Measurements from ENCODE around the gene MEX3C.

MEX3C gene

DNA sequence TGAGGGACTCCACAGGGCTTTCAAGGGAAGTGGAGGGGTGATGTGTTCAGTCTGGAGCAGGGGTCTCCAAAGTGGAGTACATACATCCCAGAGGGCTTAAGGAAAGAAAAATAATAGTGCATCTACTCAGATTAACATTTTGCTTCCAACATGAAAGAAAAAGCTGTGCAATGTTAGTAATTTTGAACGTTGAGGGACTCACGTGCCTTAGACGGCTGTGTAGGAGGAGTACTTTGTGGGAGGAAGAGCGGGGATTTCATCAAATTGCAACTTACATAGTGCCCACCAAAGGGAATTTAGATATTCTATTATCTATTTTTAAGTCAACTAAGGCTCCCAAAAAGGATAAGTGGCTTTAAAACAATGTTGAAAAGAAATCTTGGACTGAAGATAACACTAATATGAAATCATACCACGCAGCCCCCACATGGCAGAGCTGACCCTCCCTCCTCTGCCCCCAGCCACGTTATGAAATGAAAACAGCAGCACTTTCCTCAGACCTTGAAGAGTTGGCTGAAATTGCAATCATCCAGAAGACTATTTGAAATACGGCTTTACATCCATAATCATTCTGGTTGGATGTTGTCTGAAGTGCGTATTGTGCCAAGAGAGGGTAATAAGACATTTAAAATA is 42.9 kb downstream of the MEX3C start:
- H3K27ac ChIP-seq = no peak overlapping the region
- TF ChIP-seq ZFX (IDR thresholded peaks at IDR 0.05; ENCODE audit: borderline replicate concordance) = no peak
- TF ChIP-seq, protein P1, sequence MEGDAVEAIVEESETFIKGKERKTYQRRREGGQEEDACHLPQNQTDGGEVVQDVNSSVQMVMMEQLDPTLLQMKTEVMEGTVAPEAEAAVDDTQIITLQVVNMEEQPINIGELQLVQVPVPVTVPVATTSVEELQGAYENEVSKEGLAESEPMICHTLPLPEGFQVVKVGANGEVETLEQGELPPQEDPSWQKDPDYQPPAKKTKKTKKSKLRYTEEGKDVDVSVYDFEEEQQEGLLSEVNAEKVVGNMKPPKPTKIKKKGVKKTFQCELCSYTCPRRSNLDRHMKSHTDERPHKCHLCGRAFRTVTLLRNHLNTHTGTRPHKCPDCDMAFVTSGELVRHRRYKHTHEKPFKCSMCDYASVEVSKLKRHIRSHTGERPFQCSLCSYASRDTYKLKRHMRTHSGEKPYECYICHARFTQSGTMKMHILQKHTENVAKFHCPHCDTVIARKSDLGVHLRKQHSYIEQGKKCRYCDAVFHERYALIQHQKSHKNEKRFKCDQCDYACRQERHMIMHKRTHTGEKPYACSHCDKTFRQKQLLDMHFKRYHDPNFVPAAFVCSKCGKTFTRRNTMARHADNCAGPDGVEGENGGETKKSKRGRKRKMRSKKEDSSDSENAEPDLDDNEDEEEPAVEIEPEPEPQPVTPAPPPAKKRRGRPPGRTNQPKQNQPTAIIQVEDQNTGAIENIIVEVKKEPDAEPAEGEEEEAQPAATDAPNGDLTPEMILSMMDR (IDR thresholded peaks at IDR 0.05) = no peak

DNA sequence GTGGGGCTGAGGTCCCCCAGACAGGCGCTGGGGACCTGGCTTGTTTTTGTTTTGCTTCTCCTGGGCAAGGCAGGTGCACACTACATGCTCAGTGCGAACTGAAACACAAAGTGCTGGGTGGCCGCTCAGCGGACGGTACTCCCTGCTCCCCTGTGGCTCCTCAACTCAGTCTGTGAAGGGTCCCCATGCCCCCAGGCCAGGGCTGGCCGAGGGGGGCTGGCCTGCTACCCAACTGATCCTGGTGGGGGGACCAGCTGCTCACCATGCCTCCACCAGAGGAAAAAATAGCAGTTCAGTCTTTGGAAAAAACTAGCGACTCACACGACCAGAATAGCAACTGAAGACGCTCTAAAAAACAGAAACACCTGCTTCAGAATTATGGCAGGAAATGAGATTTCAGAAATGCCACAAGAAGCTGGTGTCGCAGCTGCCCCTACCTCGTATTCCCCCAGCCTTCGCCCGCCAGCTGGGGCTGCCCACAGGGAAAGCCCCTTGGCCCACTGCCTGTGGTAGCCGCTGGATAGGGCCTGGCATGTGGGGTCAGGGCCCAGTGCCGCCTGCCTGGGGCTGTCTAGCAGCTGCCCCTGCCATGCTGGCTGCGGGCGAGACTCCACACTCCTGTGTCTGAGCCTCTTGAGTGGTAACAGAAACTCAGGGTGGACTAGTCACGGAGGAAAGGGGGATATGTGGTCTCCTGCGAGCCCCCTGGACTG is 43.7 kb downstream of the MEX3C start:
- no peak for TF ChIP-seq ZFX (IDR thresholded peaks at IDR 0.05; ENCODE audit: borderline replicate concordance)
- TF ChIP-seq, protein P1 (IDR thresholded peaks at IDR 0.05) = no peak
- H3K27ac ChIP-seq = no peak overlapping the region

GRCh38 chr18:51151568-51152511 is 45.6 kb downstream of the MEX3C start:
- no peak overlapping the region for H3K27ac ChIP-seq
- TF ChIP-seq, protein P1 (IDR thresholded peaks at IDR 0.05) = no peak
- TF ChIP-seq ZFX (IDR thresholded peaks at IDR 0.05; ENCODE audit: borderline replicate concordance) = no peak

- no peak for TF ChIP-seq ZFX (IDR thresholded peaks at IDR 0.05; ENCODE audit: borderline replicate concordance)
- TF ChIP-seq, protein P1 (IDR thresholded peaks at IDR 0.05) = no peak
- no peak overlapping the region for H3K27ac ChIP-seq
These were observed 46.3 kb downstream of the MEX3C start for GRCh38 chr18:51151185-51151567.

DNA sequence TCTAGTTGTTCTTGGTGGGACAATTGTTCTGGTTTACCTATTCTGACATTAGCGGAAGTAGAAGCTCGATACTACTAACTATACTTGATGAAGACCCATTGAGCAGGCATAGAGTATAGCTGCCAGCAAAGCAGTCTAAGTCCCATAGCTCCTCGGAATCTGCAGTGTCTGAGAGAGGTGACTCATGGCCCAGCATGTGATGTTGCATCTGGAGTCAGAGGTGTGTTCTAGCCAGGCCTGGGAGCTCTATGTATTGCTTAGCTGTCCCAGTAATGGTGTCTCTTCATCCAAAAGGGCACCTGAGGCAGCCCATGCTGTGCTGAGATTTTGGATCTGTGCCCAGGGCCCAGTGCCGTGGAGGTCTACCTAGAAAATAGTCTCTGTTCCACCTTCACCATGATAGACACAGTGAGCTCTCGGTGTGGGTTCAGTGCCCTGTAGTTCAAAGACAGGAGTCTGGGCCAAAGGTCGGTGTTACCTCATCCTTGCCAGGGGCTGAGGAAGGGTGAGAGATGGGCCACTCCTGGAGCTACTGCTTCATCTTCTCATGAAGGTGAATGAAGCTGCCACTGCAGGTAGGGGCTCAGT is 47.3 kb downstream of the MEX3C start:
- H3K27ac ChIP-seq = no peak overlapping the region
- TF ChIP-seq, protein P1 (IDR thresholded peaks at IDR 0.05) = no peak
- no peak for TF ChIP-seq ZFX (IDR thresholded peaks at IDR 0.05; ENCODE audit: borderline replicate concordance)

- no peak for TF ChIP-seq ZFX (IDR thresholded peaks at IDR 0.05; ENCODE audit: borderline replicate concordance)
- TF ChIP-seq, protein P1 (IDR thresholded peaks at IDR 0.05) = no peak
- H3K27ac ChIP-seq = no peak overlapping the region
These were observed 47.8 kb downstream of the MEX3C start for GRCh38 chr18:51149670-51150069.
